Activated CD4-positive, alpha-beta T cell treated with anti-CD3 and anti-CD28 coated beads for 36 hours (primary cell): Measurements from ENCODE around the gene BACE2. TPM values are rescaled to one million over a fixed set of nuclear protein-coding genes. Genes with fewer than 3 reads are reported as not detected.

ENCODE experiments used
- ATAC-seq: fragments of 200-7000 bp; cut with Tn5 transposase; one replicate; pipeline ENCODE4 v1.10.0; 2021; ENCODE audit warnings: mild to moderate bottlenecking, moderate library complexity
- CTCF ChIA-PET: fragments of 350-600 bp; sonication (Branson Sonifier 250); formaldehyde crosslinking; loops from one replicate; lab custom pipeline; 2021; ENCODE audit warnings: antibody characterized with exemption; lab: Charles Lee
- POLR2A ChIA-PET: fragments of 350-600 bp; sonication (Branson Sonifier 250); formaldehyde crosslinking; loops from one replicate; lab custom pipeline; 2021; ENCODE audit warnings: antibody characterized with exemption, inconsistent platforms; lab: Charles Lee
- DNase-seq: peaks from one replicate; pipeline ENCODE4 v3.0.0-alpha.2; 2020
- H3K27ac Mint-ChIP-seq: one replicate; pipeline ENCODE4 v1.8.0; 2021; ENCODE audit warnings: mixed read lengths
- H3K27me3 Mint-ChIP-seq: one replicate; pipeline ENCODE4 v1.8.0; 2021; ENCODE audit warnings: mixed read lengths
- H3K36me3 Mint-ChIP-seq: one replicate; pipeline ENCODE4 v1.8.0; 2021; ENCODE audit warnings: low read depth, mixed read lengths
- H3K4me1 Mint-ChIP-seq: one replicate; pipeline ENCODE4 v1.8.0; 2021; ENCODE audit warnings: mixed read lengths
- H3K4me3 Mint-ChIP-seq: one replicate; pipeline ENCODE4 v1.8.0; 2021; ENCODE audit warnings: mild to moderate bottlenecking, moderate library complexity, mixed read lengths
- H3K9me3 Mint-ChIP-seq: one replicate; pipeline ENCODE4 v1.8.0; 2021; ENCODE audit warnings: low read depth, mixed read lengths
- intact Hi-C, 2 experiments: fragments of 100-400 bp; cut with DNase I in 1 of 2; cut with micrococcal nuclease in 1 of 2; formaldehyde crosslinking; loops; one replicate each; pipeline versions ENCODE4 v1.14.2 to v1.15.1; 2022 to 2024; cut with DNase I, micrococcal nuclease
- total RNA-seq, 2 experiments: library from RNA; stranded (reverse); gene quantifications; one replicate each; pipeline ENCODE4 v1.2.3, GENCODE V29; 2021

Gene BACE2
- total RNA-seq, 2 experiments from 2014 or later = 0.25 to 0.50 TPM

DNA sequence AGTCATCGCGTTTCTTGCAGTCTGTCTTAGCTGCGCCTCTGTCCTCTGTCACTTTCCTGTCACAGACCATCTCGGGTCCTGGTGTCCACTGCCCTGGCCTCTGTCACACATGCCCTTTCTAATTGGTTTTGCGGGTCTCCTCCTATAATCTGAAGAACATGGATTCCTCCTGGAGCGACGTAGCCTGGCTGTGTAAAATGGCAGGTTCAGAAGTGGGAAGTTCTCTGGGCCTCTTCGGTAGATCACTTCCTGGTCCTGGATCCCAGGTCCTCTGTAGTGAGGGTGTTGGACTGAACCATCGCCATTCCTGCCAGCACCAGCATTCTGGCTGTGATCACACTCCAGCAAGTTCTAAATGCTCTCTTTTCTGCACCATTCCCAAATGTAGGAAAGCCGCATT is 149.5 kb downstream of the BACE2 start:
- H3K4me1 Mint-ChIP-seq = peaks cover 17% of the 10 kb centered on the region
- no peak overlapping the region for H3K4me3 Mint-ChIP-seq
- ChIA-PET CTCF (interaction anchor here (0.8 kb wide), 1 partner anchor 34 kb away, joined by 4 read pairs; no protein-coding TSS in a partner anchor), POLR2A (no interaction called here)
- H3K9me3 Mint-ChIP-seq = no peaks in the 10 kb centered on the region
- DNase-seq = no peak
- H3K36me3 Mint-ChIP-seq = no peaks in the 10 kb centered on the region
- H3K27ac Mint-ChIP-seq = no peak overlapping the region
- no peak for ATAC-seq
- intact Hi-C loops = no loop called here
- peaks cover 29% of the 10 kb centered on the region for H3K27me3 Mint-ChIP-seq

DNA sequence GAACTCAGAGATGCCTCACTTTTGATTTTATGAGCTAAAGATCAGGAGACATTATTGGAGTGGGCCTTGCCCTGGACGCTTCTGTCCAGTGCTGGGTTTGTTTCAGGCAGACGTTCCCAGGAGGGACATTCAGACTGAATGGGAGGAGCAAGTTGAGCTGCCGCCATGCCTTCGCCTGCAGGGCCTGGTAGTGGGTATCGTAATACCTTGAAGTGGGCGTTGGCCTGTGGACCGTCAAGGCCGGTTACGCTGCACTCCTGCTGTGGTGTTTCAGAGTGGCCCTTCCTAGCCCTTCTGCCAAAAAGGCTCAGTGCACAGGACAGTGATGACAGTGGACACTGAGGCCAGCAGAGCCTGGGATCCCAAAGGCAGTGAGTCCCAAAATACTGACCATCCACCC is 150.3 kb downstream of the BACE2 start:
- Mint-ChIP-seq H3K36me3 (no peaks in the 10 kb centered on the region), H3K4me1 (peaks cover 17% of the 10 kb centered on the region), H3K27ac (no peak overlapping the region), H3K9me3 (no peaks in the 10 kb centered on the region), H3K4me3 (no peak overlapping the region), H3K27me3 (peaks cover 29% of the 10 kb centered on the region)
- POLR2A ChIA-PET = no interaction called here
- intact Hi-C loops = no loop called here
- no peak for ATAC-seq
- no peak for DNase-seq
- CTCF ChIA-PET = interaction anchor here (0.8 to 0.9 kb wide), 2 partner anchors 35 to 52 kb away, joined by 3 to 4 read pairs; no protein-coding TSS in a partner anchor

DNA sequence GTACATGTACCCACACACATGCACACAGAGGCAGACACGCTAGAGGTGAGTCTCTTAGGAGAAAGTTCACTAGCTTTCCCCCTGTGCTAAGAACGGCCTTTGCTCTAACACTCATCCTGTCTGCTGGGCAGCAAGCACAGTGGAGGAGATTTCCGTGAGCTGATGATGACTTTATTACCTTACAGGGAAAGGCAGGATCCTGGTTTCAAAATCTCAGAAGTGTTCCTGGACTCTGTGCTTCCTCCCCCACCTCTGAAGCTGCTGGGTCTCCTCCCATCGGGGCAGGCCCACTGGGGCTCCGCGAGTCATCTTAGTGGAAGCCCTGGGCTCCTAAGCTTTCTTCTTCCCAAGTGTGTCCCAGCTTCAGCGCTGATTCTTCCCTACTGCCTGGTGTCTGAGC is 151.3 kb downstream of the BACE2 start:
- CTCF ChIA-PET = interaction anchor here (0.6 to 0.7 kb wide), 2 partner anchors 36 to 53 kb away, joined by 3 to 4 read pairs; no protein-coding TSS in a partner anchor
- H3K36me3 Mint-ChIP-seq = no peaks in the 10 kb centered on the region
- POLR2A ChIA-PET = no interaction called here

DNA sequence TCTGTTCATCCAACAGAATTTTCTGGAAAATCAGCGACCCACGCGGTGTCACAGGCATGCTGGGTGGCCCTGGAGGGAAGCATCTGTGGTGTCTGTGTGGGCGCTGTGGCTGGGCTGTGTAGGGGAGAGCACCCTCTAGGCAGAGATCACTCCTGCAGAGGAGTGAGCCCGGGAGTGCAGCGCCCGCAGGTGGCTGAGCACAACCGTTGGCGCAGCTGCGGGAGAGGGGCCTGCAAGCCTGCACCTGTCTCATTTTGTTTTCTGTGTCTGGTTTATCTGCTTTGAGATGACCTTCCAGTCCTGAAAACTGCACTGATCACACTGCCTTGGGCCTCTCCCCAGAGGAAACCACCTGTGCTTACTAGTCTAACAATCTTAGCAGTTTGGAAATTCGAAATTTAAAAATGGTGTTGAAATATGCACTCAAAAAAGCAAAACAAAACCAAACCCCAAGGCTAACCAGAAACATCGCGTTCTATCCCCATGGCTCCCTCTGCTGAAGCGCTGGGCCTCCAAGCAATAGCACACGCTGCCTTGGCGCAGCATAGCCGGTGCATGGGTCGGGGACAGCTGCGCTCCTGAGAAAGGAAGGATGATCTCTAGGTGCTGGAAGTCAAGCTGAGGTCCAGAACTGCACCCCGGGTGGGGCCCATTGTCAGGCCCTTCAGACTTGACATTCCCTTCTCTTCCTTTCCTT is 153.4 kb downstream of the BACE2 start:
- Mint-ChIP-seq H3K4me1 (peaks cover 15% of the 10 kb centered on the region), H3K4me3 (no peak overlapping the region), H3K36me3 (no peaks in the 10 kb centered on the region), H3K9me3 (no peaks in the 10 kb centered on the region), H3K27me3 (peaks cover 13% of the 10 kb centered on the region), H3K27ac (no peak overlapping the region)
- ChIA-PET CTCF (interaction anchor here (0.7 kb wide), 2 partner anchors 39 to 178 kb away, joined by 3 to 4 read pairs; no protein-coding TSS in a partner anchor), POLR2A (no interaction called here)
- intact Hi-C loops = no loop called here
- peak; percentile 77 for ATAC-seq
- peak; percentile 54 for DNase-seq

More for the DNA sequence above, 151.3 kb downstream of the BACE2 start:
- Mint-ChIP-seq H3K4me1 (peaks cover 17% of the 10 kb centered on the region), H3K27ac (no peak overlapping the region), H3K4me3 (no peak overlapping the region), H3K9me3 (no peaks in the 10 kb centered on the region), H3K27me3 (peaks cover 29% of the 10 kb centered on the region)
- intact Hi-C loops = no loop called here
- DNase-seq (no peak), ATAC-seq (no peak)

DNA sequence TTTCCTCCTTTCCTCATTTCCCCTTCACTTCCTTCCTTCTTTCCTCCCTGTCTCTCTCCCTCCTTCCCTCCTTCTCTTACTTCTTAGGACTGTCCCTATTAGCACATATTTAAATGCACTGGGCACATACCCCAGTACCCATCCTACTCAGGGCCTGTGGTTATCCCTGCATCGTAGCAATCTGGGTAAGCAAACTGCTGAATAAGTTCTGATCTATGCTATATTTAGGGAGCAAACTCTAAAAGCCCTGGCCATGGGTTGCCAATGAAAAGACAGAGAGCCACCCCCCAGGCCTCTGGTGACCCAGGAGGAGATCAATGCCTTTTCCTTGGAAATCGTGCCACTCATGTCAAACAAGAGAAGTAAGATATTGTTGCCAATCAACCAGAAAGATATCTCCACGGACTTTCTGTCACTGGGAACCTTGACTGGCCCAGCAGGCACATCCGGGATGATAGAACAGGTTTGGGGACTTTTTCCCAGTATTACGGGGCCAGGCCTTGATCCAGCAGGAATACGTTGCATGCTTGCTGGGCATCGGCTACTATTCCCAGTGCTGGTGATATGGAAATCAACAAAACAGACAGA is 154.0 kb downstream of the BACE2 start:
- Mint-ChIP-seq H3K27ac (no peak overlapping the region), H3K36me3 (no peaks in the 10 kb centered on the region), H3K9me3 (no peaks in the 10 kb centered on the region), H3K27me3 (peaks cover 13% of the 10 kb centered on the region), H3K4me3 (no peak overlapping the region), H3K4me1 (peaks cover 15% of the 10 kb centered on the region)
- DNase-seq = no peak
- no peak for ATAC-seq
- ChIA-PET CTCF (interaction anchor here (0.7 kb wide), 1 partner anchor 177 kb away, joined by 4 read pairs; no protein-coding TSS in a partner anchor), POLR2A (no interaction called here)
- intact Hi-C loops = no loop called here

DNA sequence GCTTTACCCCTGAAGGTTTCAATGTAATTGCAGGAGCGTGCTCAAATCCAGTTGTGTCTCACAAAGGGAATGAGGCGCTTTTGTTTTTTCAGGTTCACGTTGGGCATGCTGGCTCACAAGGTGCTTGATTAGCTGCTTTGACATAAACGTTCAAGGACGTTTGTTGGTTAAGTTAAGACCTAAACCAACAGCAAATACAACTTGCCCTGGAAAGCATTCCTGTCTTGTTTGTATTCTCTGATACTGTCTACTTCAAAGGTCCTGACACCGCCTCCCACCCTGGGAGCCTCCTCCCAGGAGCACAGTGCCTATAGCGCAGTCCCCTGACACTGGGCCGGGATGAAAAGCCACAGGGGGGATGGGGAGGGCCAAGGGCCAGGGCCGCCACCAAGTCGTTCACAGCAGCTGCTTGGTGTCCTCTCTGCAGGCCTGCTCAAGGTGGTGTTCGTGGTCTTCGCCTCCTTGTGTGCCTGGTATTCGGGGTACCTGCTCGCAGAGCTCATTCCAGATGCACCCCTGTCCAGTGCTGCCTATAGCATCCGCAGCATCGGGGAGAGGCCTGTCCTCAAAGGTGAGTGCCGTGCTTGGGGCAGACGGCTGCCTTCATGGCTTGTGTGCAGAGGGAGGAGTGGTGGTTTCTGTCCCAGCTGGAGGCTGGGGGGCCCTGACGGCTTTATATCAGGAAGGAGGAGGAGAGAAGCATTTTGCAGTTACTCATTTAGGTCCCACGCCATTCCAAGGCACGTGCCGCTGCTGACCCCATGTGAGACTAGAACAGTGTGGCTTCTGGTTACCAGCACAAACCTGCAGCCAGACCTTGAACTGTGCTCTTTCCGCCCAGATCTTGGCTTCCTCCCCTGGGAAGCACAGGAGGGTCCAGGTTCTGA is 154.8 kb downstream of the BACE2 start:
- Mint-ChIP-seq H3K36me3 (no peaks in the 10 kb centered on the region), H3K27ac (no peak overlapping the region), H3K27me3 (peaks cover 9% of the 10 kb centered on the region), H3K4me1 (peaks cover 12% of the 10 kb centered on the region), H3K4me3 (no peak overlapping the region), H3K9me3 (no peaks in the 10 kb centered on the region)
- CTCF ChIA-PET = no interaction called here
- intact Hi-C loops = no loop called here
- no peak for DNase-seq
- POLR2A ChIA-PET = no interaction called here
- no peak for ATAC-seq

DNA sequence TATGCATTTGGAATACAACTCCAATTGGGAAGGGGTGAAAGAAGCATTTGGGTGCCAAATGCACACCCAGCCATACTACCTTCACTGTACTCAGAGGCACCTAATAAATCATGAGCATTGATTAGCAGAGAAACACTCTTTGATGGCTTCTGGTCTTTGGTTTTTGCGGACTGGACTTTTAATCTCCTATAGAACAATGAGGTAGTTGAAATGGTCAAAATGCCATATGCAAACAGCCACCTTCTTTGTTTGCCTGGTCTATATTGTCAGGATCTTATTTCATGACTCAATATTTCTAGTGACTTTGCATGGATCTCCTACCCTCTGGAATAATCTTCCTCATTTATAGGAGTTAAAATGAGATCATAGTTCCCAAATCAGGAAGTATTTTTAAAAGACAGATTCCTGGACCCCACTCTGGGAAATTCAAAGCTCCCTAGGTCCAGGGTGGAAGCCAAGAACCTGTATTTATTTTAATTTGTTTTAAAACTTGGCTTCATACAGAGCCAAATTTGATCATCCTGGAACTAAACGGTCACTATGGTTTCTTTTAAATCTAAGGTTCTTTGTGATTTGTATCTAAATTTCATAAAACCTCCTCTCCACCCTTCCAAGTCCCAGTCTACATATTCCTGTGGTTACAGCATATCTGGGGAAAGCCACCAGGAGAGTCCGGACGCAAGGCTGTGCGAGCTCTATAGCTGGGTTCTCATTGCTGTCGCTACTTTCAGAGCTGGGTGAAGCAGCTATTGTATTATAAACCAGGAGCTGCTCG is 157.4 kb downstream of the BACE2 start:
- peaks cover 12% of the 10 kb centered on the region for H3K4me1 Mint-ChIP-seq
- intact Hi-C loops = no loop called here
- H3K36me3 Mint-ChIP-seq = no peaks in the 10 kb centered on the region
- CTCF ChIA-PET = interaction anchor here (0.7 to 1.0 kb wide), 2 partner anchors 103 to 135 kb away, joined by 3 read pairs; no protein-coding TSS in a partner anchor
- no peak overlapping the region for H3K27ac Mint-ChIP-seq
- H3K9me3 Mint-ChIP-seq = no peaks in the 10 kb centered on the region
- POLR2A ChIA-PET = no interaction called here
- peaks cover 4% of the 10 kb centered on the region for H3K27me3 Mint-ChIP-seq
- DNase-seq (no peak), ATAC-seq (no peak)
- no peak overlapping the region for H3K4me3 Mint-ChIP-seq

DNA sequence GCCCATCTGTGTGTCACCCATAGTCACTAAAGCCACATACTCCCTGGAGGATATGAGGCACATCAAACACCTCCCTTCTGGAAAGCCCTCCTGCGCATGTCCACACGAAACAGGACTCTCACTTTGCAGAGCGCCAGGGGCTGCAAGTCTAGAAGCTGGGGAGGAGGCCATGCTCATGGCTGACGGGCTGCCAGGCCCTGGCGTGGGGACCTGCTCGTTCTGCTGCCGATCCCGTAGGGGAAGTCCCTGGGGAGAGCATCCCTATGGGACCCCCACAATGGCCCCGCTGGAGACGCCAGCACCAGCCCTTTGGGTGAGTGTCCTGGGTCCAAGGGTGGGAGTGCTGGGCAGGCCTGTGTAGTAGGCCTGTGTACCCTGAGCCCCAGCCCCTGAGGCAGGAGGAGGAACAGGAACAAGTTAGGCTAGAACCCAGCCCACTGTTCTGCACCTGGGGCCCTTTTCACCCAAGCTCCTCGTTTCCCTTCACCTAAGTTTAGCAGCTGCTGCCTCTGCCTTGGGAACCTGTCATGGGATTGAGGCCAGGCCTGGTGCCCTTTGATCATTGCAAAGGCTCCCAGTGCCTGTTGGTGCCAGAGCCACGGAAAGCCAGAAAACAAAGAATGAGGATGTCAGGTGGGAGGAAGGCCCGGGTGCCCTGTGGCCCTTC is 158.6 kb downstream of the BACE2 start:
- Mint-ChIP-seq H3K27ac (no peak overlapping the region), H3K4me1 (peaks cover 3% of the 10 kb centered on the region), H3K36me3 (no peaks in the 10 kb centered on the region), H3K4me3 (no peak overlapping the region), H3K27me3 (peaks cover 2% of the 10 kb centered on the region), H3K9me3 (no peaks in the 10 kb centered on the region)
- POLR2A ChIA-PET = no interaction called here
- CTCF ChIA-PET = interaction anchor here (1.0 kb wide), 1 partner anchor 134 kb away, joined by 3 read pairs; no protein-coding TSS in a partner anchor
- peak; percentile 16 for ATAC-seq
- intact Hi-C loops = no loop called here
- DNase-seq = no peak

DNA sequence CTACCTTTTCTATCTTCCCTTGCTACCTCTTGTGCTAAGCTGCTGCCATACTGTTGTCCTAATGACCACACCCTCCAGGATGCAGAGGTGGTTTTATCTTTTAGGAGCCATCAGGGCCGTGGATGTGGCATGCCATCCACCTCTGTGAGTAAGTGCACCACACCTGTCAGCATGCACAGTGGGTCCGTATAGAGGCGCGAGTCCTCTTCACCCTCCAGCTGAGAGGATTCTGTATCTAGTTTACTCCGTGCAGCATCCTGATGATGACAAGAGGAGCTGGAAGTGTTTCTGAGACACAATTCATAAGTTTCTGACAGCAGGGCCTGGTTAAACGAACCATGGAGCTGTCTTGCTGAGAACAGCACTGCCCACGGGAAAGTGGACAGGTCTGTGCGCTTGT is 159.8 kb downstream of the BACE2 start:
- ChIA-PET POLR2A (no interaction called here), CTCF (no interaction called here)
- intact Hi-C loops = no loop called here
- H3K27ac Mint-ChIP-seq = no peak overlapping the region
- no peaks in the 10 kb centered on the region for H3K4me1 Mint-ChIP-seq
- DNase-seq (no peak), ATAC-seq (no peak)
- no peaks in the 10 kb centered on the region for H3K36me3 Mint-ChIP-seq
- H3K9me3 Mint-ChIP-seq = no peaks in the 10 kb centered on the region
- H3K4me3 Mint-ChIP-seq = no peak overlapping the region
- no peaks in the 10 kb centered on the region for H3K27me3 Mint-ChIP-seq

DNA sequence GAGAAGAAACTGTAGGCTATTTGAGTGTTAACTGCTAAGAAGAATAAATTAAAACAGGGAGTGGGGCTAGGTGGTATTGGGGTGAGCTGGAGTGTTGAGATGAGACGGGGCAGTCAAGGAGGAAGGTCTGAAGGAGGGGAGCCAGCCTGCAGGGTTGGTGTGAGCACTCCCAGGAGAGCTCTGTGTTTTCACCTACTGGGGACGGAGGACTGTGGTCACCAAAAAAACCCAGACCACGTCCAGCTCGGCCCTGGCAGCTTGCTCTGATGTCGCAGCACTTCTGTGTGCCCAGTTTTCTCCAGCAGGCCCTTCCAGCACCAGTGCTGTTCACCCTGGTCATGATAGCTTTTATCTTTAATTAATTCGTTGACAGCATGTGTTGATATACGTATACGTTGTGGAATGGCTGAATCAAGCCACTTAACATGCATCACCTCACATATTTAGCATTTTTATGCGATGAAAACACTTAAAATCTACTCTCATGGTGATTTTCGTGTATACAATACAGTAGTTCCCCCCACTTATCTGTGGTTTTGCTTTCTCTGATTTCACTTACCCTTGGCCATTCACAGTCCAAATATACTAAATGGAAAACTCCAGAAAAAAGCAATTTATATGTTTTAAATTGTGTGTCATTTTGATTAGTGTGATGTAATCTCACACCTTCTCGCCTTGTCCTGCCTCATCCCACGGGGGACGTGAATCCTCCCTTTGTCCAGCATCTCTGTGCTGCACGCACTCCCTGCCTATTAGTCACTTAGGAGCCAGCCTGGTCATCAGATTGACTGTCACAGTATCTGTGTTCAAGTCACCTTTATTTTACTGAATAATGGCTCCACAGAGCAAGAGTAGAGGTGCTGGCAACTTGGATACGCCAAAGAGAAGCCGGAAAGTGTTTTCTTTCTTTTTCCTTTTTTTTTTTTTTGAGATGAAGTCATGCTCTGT is 161.0 kb downstream of the BACE2 start:
- ChIA-PET POLR2A (no interaction called here), CTCF (interaction anchor here (0.6 to 1.2 kb wide), 2 partner anchors 45 to 88 kb away, joined by 3 to 5 read pairs; no protein-coding TSS in a partner anchor)
- no peak overlapping the region for H3K27ac Mint-ChIP-seq
- peaks cover 5% of the 10 kb centered on the region for H3K9me3 Mint-ChIP-seq
- no peak overlapping the region for H3K4me3 Mint-ChIP-seq
- no peaks in the 10 kb centered on the region for H3K4me1 Mint-ChIP-seq
- no peaks in the 10 kb centered on the region for H3K36me3 Mint-ChIP-seq
- no peaks in the 10 kb centered on the region for H3K27me3 Mint-ChIP-seq
- intact Hi-C loops = no loop called here
- ATAC-seq = no peak
- no peak for DNase-seq
